Tibial nerve (tissue), 3 donors: Measurements from ENCODE around the gene LATS2.

Source experiments
- CTCF ChIP-seq, 5 experiments: fragments of 200-600 bp in 3 of 5; fragments of 450-650 bp in 2 of 5; sonication (generic) in 3 of 5; IDR thresholded peaks; one replicate each; pipeline ENCODE4 v1.5.1; 2016 to 2019; ENCODE audit warnings: antibody characterized with exemption in 5 of 5, mild to moderate bottlenecking in 3 of 5, moderate library complexity in 2 of 5
- POLR2A ChIP-seq, 2 donors: fragments of 450-650 bp; IDR thresholded peaks; one replicate each; pipeline ENCODE4 v1.6.1; 2017; ENCODE audit warnings: antibody characterized with exemption in 2 of 2, mild to moderate bottlenecking in 2 of 2, moderate library complexity in 2 of 2

- TF ChIP-seq CTCF (IDR thresholded peaks at IDR 0.05) (no peak), POLR2A (IDR thresholded peaks at IDR 0.05) (no peak)
These were observed 53.4 kb downstream of the LATS2 start for GRCh38 chr13:21008026-21008425.
